Lung (tissue), 12 donors: ENCODE results near the gene TP53BP2. TPM values are rescaled to one million over a fixed set of nuclear protein-coding genes. Genes with fewer than 3 reads are reported as not detected.
"Not testable (repeated sequence)": the region's sequence is repeated elsewhere in the genome, so short reads cannot be mapped to it uniquely, and the experiment has no call there.

Experiments used
- ATAC-seq: fragments of 200-7000 bp; cut with Tn5 transposase; one replicate; pipeline ENCODE4 v1.9.1; 2020; ENCODE audit warnings: moderate number of reproducible peaks; ENCODE audit not compliant: insufficient read depth, low FRiP score
- DNase-seq, 3 donors: peaks; one replicate each; pipeline ENCODE4 v3.0.0-alpha.2; 2013 to 2017
- H3K27ac ChIP-seq, 2 donors: one replicate each; pipeline ENCODE4 v1.5.1; 2013; ENCODE audit warnings: mild to moderate bottlenecking in 2 of 2, moderate library complexity in 2 of 2, control low read depth in 1 of 2, inconsistent platforms in 1 of 2, low read depth in 1 of 2, low read length in 1 of 2
- H3K27me3 ChIP-seq, 3 donors: one replicate each; pipeline ENCODE4 v1.5.1; 2013; ENCODE audit warnings: low read length in 2 of 3; ENCODE audit not compliant: control insufficient read depth in 3 of 3, insufficient read depth in 3 of 3
- H3K36me3 ChIP-seq, 4 donors: one replicate each; pipeline ENCODE4 v1.5.1; 2013; ENCODE audit warnings: low read length in 4 of 4, mild to moderate bottlenecking in 1 of 4, moderate library complexity in 1 of 4; ENCODE audit not compliant: control insufficient read depth in 4 of 4, insufficient read depth in 4 of 4
- H3K4me1 ChIP-seq, 5 donors: one replicate each; pipeline ENCODE4 v1.5.1; 2013; ENCODE audit warnings: low read length in 5 of 5, mild to moderate bottlenecking in 2 of 5, moderate library complexity in 1 of 5; ENCODE audit not compliant: control insufficient read depth in 5 of 5, insufficient read depth in 5 of 5
- H3K4me3 ChIP-seq: one replicate; pipeline ENCODE4 v1.5.1; 2013; ENCODE audit warnings: mild to moderate bottlenecking, control low read depth, moderate library complexity
- H3K9ac ChIP-seq, 2 donors: one replicate each; pipeline ENCODE4 v1.5.1; 2013; ENCODE audit warnings: low read length in 2 of 2, control low read depth in 1 of 2; ENCODE audit not compliant: insufficient read depth in 1 of 2
- H3K9me3 ChIP-seq, 4 donors: one replicate each; pipeline ENCODE4 v1.5.1; 2013; ENCODE audit warnings: low read length in 3 of 4, mild to moderate bottlenecking in 1 of 4, moderate library complexity in 1 of 4; ENCODE audit not compliant: control insufficient read depth in 4 of 4, insufficient read depth in 3 of 4
- WGBS, 2 donors: extraction: QIAGEN DNeasy Blood & Tissue Kit; methylation state at CpG; one replicate each; pipeline ENCODE4 v1.1.7; 2013; 5-methylcytosine and 5-hydroxymethylcytosine counted together
- polyA plus RNA-seq, 2 donors: library from polyadenylated mRNA; stranded (reverse); fragments of 200-250 nt; gene quantifications; one replicate each; pipeline ENCODE4 v1.2.1, GENCODE V29; 2013
- total RNA-seq, 2 donors: library from RNA; depleted of rRNA in 1 of 2; stranded (reverse); fragments of >200 nt in 1 of 2; gene quantifications; one replicate each; pipeline ENCODE4 v1.2.1, GENCODE V29; 2014 to 2021
- TF ChIP-seq, protein P1 (sequence below): IDR thresholded peaks from 2 replicates; pipeline ENCODE4 v1.5.1; 2012; ENCODE audit warnings: mild to moderate bottlenecking; ENCODE audit errors: control extremely low read depth, extremely low read depth
- donor health status: control.
- donor health status: control.
- donor health status: Bipolar disorder and iron deficiency.
- donor health status: healthy.
- donor health status: DM: yes; HTN: yes; CAD: no.

The TP53BP2 gene
- total and polyA plus RNA-seq, 4 donors, result 11.5 to 94.2 (median 45.7) TPM

DNA sequence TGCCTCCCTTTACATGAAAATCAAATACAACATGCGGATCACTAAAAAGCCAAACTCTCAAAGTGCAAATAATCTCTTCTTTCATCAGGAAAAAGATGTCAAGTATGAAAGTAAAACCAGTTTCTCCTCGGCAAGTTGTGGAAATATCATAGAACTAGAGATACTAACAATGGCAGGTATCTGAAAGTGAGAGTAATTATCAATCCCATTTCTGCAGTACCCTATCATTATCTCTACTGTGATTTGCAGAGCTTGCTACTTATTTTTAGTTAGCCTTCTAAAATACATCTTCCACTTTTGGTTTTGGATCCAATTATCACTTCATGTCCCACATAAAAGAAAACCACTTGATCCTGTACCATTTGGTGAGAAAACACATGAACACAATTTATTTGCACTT lies 3.0 kb downstream of the TP53BP2 start:
- Histone ChIP-seq H3K4me1 (peaks cover 3 to 33% (median 5%) of the 10 kb centered on the region in 5 donors), H3K36me3 (no peaks in the 10 kb centered on the region), H3K27me3 (no peaks in the 10 kb centered on the region), H3K9ac (no peak overlapping the region), H3K27ac (no peak overlapping the region), H3K9me3 (no peaks in the 10 kb centered on the region), H3K4me3 (no peak overlapping the region)
- no peak for ATAC-seq
- 52 to 67% methylated on average over 2 of the region's 2 CpGs for WGBS, 2 donors
- TF ChIP-seq, protein P1, sequence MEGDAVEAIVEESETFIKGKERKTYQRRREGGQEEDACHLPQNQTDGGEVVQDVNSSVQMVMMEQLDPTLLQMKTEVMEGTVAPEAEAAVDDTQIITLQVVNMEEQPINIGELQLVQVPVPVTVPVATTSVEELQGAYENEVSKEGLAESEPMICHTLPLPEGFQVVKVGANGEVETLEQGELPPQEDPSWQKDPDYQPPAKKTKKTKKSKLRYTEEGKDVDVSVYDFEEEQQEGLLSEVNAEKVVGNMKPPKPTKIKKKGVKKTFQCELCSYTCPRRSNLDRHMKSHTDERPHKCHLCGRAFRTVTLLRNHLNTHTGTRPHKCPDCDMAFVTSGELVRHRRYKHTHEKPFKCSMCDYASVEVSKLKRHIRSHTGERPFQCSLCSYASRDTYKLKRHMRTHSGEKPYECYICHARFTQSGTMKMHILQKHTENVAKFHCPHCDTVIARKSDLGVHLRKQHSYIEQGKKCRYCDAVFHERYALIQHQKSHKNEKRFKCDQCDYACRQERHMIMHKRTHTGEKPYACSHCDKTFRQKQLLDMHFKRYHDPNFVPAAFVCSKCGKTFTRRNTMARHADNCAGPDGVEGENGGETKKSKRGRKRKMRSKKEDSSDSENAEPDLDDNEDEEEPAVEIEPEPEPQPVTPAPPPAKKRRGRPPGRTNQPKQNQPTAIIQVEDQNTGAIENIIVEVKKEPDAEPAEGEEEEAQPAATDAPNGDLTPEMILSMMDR, result no peak
- no peak for DNase-seq

DNA sequence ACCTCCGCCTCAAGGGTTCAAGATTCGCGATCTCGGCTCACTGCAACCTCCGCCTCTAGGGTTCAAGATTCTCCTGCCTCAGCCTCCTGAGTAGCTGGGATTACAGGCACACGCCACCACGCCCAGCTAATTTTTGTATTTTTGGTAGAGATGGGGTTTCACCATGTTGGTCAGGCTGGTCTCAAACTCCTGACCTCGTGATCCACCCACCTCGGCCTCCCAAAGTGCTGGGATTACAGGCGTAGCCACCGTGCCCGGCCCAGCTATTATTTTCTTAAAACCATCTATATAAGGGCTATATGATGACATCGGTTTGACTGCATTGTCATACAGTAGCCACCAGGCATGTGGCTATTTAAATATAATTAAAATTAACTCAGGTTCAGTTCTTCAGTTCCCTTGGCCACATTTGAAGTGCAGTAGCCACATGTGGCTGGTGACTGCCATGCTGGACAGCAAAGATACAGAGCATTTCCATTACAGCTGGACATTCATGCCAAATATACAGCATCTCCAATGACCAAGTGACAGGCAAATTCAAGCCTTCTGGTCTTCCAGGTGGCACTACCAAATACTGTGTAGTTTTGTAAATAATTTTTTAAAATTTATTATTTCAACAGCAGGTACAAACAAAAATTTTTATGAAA lies 3.6 kb downstream of the TP53BP2 start:
- not testable (repeated sequence) for ATAC-seq

DNA sequence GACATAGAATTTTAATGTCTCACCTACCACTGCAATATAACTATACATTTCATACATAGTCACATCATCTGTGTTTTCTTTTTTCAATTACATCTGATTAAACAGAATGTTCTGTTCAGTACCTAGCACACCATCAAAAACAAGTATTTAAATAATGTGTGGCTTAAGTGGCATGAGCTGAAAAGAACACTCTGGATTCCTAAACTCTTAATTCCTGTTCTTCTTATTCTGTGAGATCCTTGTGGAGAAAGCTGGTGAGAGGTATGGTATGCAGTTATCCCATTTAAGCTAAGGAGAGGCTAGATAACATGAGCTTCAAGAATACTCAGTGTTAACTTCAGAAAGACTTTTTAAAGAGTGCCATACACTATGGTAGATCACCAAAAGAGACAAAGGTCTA lies 5.5 kb downstream of the TP53BP2 start:
- ATAC-seq, result no peak
- Histone ChIP-seq H3K36me3 (no peaks in the 10 kb centered on the region), H3K4me3 (no peak overlapping the region)

More for the DNA sequence above, 3.6 kb downstream of the TP53BP2 start:
- not testable (repeated sequence) for H3K27ac ChIP-seq, H3K4me3 ChIP-seq, H3K36me3 ChIP-seq, H3K9ac ChIP-seq, H3K27me3 ChIP-seq, H3K9me3 ChIP-seq, DNase-seq
- WGBS, 2 donors, result 94 to 97% methylated on average over 13 of the region's 13 CpGs
- peaks cover 4 to 35% (median 7%) of the 10 kb centered on the region in 5 donors for H3K4me1 ChIP-seq

DNA sequence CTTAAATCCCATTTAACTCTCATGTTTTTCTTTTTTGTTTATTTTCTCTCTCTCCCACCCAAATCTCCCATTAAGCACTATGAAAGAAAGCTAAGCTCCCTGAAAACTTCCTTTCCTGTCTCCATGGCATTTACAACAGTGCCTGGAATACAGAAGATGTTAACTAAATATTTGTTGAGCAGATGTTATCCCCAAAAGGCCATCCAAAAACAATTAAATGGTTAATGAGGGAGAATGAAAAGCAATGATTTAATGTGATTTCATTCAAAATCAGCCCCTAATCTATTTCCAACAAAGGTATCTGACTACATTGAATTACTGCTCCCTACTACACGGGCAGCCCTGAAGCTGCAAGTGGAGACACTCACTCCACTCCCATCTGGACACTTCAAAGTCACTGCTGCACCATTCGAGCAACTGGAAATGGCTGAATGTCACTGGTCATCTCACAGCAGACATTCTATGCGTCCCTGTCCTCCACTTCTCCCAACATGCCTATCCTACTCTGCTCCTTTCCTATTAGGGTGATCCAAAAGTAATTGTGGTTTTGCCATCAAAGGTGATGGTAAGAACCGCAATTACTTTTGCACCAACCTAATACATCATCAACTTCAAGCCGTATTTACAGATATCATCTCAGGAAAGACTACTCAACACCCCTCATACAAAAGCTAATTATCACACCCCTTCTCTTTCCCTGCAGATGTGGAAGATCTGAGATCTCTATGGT lies 7.5 kb downstream of the TP53BP2 start:
- Histone ChIP-seq H3K27me3 (no peaks in the 10 kb centered on the region), H3K4me1 (peaks cover 6 to 40% (median 16%) of the 10 kb centered on the region in 5 donors), H3K9me3 (no peaks in the 10 kb centered on the region), H3K9ac (no peak overlapping the region), H3K4me3 (no peak overlapping the region), H3K36me3 (no peaks in the 10 kb centered on the region), H3K27ac (peak overlapping the region in 1 of 2 donors; percentile 45)
- 76 to 80% methylated on average over 5 of the region's 5 CpGs for WGBS, 2 donors
- ATAC-seq (no peak), DNase-seq (no peak)
- TF ChIP-seq, protein P1, result no peak

More for the DNA sequence above, 5.5 kb downstream of the TP53BP2 start:
- H3K9ac ChIP-seq, result no peak overlapping the region
- peaks cover 9 to 35% (median 16%) of the 10 kb centered on the region in 5 donors for H3K4me1 ChIP-seq
- DNase-seq, result no peak
- H3K27ac ChIP-seq, result no peak overlapping the region
- TF ChIP-seq, protein P1, result no peak
- H3K9me3 ChIP-seq, result no peaks in the 10 kb centered on the region
- no peaks in the 10 kb centered on the region for H3K27me3 ChIP-seq
